Muscle of arm (tissue), 14 donors: ENCODE results near the gene TFCP2. TPM values are rescaled to one million over a fixed set of nuclear protein-coding genes. Genes with fewer than 3 reads are reported as not detected.
"Not testable (repeated sequence)": the region's sequence is repeated elsewhere in the genome, so short reads cannot be mapped to it uniquely, and the experiment has no call there.

Source experiments
- DNase-seq: peaks from one replicate; pipeline ENCODE4 v3.0.0-alpha.2; 2013
- long read RNA-seq, 11 donors: transcript quantifications; one replicate each; lab custom pipeline, GENCODE V29; 2026
- polyA plus RNA-seq, 12 donors: library from polyadenylated mRNA; unstranded; fragments of 120-200 nt; gene quantifications; one replicate each; pipeline ENCODE4 v1.2.1, GENCODE V29; 2013; ENCODE audit not compliant: insufficient read length in 12 of 12

Gene TFCP2
- polyA plus RNA-seq, result 10 to 100 TPM in 11 of 12 donors, not detected in 1; 30.9 to 51.2 (median 46.3) TPM
- long read RNA-seq, donor 1, partial matches to known transcripts, result 0 of 2 reads
- long read RNA-seq, donor 1, other reads (novel, unspliced or antisense), result 0 of 2 reads
- long read RNA-seq, donor 2, partial matches to known transcripts, result 0 of 2 reads
- long read RNA-seq, donor 2, other reads (novel, unspliced or antisense), result 0 of 2 reads
- long read RNA-seq, donor 3, partial matches to known transcripts, result 0 of 5 reads
- long read RNA-seq, donor 3, other reads (novel, unspliced or antisense), result 0 of 5 reads
- long read RNA-seq, donor 4, partial matches to known transcripts, result 0 of 2 reads
- long read RNA-seq, donor 4, other reads (novel, unspliced or antisense), result 0 of 2 reads
- long read RNA-seq, donor 5, result 0 reads
- long read RNA-seq, donor 6, partial matches to known transcripts, result 0 of 3 reads
- long read RNA-seq, donor 6, other reads (novel, unspliced or antisense), result 0 of 3 reads
- long read RNA-seq, donor 7, partial matches to known transcripts, result 0 of 1 reads
- long read RNA-seq, donor 7, other reads (novel, unspliced or antisense), result 0 of 1 reads
- long read RNA-seq, donor 8, partial matches to known transcripts, result 0 of 4 reads
- long read RNA-seq, donor 8, other reads (novel, unspliced or antisense), result 0 of 4 reads
- long read RNA-seq, donor 9, result 0 reads
- long read RNA-seq, donor 10, partial matches to known transcripts, result 0 of 3 reads
- long read RNA-seq, donor 10, other reads (novel, unspliced or antisense), result 0 of 3 reads
- long read RNA-seq, donor 11, partial matches to known transcripts, result 0 of 5 reads
- long read RNA-seq, donor 11, other reads (novel, unspliced or antisense), result 0 of 5 reads

- DNase-seq, result peak; percentile 97
Measured at GRCh38 chr12:51172515-51173431, at the start of gene TFCP2. TFCP2 (minus strand) TSS chr12:51173135; CDS start chr12:51172422, 713 bp downstream.

GRCh38 chr12:51222461-51222860 lies 49.5 kb upstream of the TFCP2 start:
- DNase-seq, result no peak

GRCh38 chr12:51219857-51220256 lies 46.9 kb upstream of the TFCP2 start:
- not testable (repeated sequence) for DNase-seq

- no peak for DNase-seq
Measured at GRCh38 chr12:51219322-51219721, 46.4 kb upstream of the TFCP2 start.

- no peak for DNase-seq
Measured at GRCh38 chr12:51218607-51219161, 45.7 kb upstream of the TFCP2 start.

GRCh38 chr12:51217968-51218606 lies 45.2 kb upstream of the TFCP2 start, which contains the start of gene POU6F1:
POU6F1 (minus strand) TSS chr12:51218062; CDS start chr12:51206836, 11,226 bp downstream.
- DNase-seq, result peak; percentile 87

- peak; percentile 21 for DNase-seq
Measured at GRCh38 chr12:51217133-51217967, 44.4 kb upstream of the TFCP2 start.

- DNase-seq, result no peak
Measured at GRCh38 chr12:51216642-51217041, 43.7 kb upstream of the TFCP2 start.

GRCh38 chr12:51214895-51215294 lies 42.0 kb upstream of the TFCP2 start:
- DNase-seq, result no peak

- DNase-seq, result no peak
Measured at GRCh38 chr12:51210690-51211395, 37.9 kb upstream of the TFCP2 start.

GRCh38 chr12:51209259-51209658 lies 36.3 kb upstream of the TFCP2 start:
- no peak for DNase-seq

- no peak for DNase-seq
Measured at GRCh38 chr12:51208016-51208660, 35.2 kb upstream of the TFCP2 start.

- DNase-seq, result no peak
Measured at GRCh38 chr12:51205350-51205749, 32.4 kb upstream of the TFCP2 start.

- DNase-seq, result no peak
Measured at GRCh38 chr12:51202718-51203117, 29.8 kb upstream of the TFCP2 start.

GRCh38 chr12:51200806-51201205 lies 27.9 kb upstream of the TFCP2 start:
- DNase-seq, result no peak

GRCh38 chr12:51200156-51200555 lies 27.2 kb upstream of the TFCP2 start:
- DNase-seq, result no peak

- no peak for DNase-seq
Measured at GRCh38 chr12:51199366-51199945, 26.5 kb upstream of the TFCP2 start.
